ENCODE measurements around the gene HP1BP3.

HP1BP3 gene

DNA sequence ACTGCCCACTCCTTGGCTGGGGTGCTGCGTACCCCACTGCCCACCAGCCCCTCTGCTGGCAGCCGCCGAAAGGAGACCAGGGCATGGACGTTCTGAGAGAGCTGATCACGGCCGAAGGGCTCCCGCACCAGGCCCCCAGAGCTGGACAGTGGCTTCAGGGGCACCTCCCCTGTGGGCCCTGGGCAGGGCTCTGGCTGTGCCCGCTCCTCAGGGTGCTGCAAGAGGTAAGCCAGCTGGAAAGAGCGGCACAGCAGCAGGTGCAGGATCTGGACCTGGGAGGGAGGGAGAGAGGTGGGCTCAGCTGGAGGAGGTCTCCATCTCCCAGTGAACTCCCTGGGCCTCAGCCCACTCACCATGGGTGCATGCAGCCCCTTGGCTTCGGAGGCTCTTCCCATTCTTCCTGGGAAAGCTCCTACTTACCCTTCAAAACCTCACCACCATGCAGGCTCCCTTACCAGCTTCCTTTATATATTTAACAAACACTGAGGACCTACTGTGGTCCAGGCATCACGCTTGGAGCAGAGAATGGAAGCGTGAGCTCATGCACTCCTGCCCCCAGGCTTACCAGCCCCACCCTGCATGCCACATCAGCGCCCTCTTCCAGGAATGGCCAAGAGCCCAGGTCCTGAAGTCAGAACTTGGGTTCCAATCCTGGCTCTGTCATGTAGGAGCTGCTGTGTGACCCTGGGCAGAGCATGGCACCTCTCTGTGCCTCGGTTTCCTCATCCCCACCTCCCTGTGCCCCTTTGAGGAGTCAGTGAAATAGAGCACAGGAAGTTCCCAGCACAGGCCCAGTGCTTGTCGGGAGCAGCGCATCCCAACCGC, 62.5 kb downstream of the HP1BP3 start:
- TF ChIP-seq, protein P1, sequence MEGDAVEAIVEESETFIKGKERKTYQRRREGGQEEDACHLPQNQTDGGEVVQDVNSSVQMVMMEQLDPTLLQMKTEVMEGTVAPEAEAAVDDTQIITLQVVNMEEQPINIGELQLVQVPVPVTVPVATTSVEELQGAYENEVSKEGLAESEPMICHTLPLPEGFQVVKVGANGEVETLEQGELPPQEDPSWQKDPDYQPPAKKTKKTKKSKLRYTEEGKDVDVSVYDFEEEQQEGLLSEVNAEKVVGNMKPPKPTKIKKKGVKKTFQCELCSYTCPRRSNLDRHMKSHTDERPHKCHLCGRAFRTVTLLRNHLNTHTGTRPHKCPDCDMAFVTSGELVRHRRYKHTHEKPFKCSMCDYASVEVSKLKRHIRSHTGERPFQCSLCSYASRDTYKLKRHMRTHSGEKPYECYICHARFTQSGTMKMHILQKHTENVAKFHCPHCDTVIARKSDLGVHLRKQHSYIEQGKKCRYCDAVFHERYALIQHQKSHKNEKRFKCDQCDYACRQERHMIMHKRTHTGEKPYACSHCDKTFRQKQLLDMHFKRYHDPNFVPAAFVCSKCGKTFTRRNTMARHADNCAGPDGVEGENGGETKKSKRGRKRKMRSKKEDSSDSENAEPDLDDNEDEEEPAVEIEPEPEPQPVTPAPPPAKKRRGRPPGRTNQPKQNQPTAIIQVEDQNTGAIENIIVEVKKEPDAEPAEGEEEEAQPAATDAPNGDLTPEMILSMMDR (conservative IDR thresholded peaks at IDR 0.05; ENCODE audit: low read length): no peak
- no peak for TF ChIP-seq EZH2phosphoT487 (IDR thresholded peaks at IDR 0.05; ENCODE audit: borderline replicate concordance)
- Histone ChIP-seq H4K20me1 (ENCODE audit: insufficient read depth, low read length, poor library complexity, severe bottlenecking) (no peaks in the 10 kb centered on the region), H3K4me2 (ENCODE audit: low read depth, low read length, poor library complexity, severe bottlenecking) (no peak overlapping the region), H3K79me2 (ENCODE audit: insufficient read depth, low read length) (no peaks in the 10 kb centered on the region), H3F3A (ENCODE audit: low read depth) (no peaks in the 10 kb centered on the region), H3K9ac (ENCODE audit: low read depth, low read length, poor library complexity, severe bottlenecking) (no peak overlapping the region), H3K9me2 (replicated peaks; ENCODE audit: low read depth, low read length) (no peaks in the 10 kb centered on the region), H3K4me1 (ENCODE audit: insufficient read depth, low read length, poor library complexity, severe bottlenecking) (no peaks in the 10 kb centered on the region), H3K36me3 (ENCODE audit: insufficient read depth, low read length) (no peaks in the 10 kb centered on the region), H3K27me3 (ENCODE audit: insufficient read depth, low read length, poor library complexity, severe bottlenecking) (no peaks in the 10 kb centered on the region), H2AFZ (ENCODE audit: low read length) (no peak overlapping the region), H3K9me3 (ENCODE audit: insufficient read depth, low read depth, low read length) (no peaks in the 10 kb centered on the region), H3K4me3 (ENCODE audit: low read length, poor library complexity, severe bottlenecking) (no peak overlapping the region)

DNA sequence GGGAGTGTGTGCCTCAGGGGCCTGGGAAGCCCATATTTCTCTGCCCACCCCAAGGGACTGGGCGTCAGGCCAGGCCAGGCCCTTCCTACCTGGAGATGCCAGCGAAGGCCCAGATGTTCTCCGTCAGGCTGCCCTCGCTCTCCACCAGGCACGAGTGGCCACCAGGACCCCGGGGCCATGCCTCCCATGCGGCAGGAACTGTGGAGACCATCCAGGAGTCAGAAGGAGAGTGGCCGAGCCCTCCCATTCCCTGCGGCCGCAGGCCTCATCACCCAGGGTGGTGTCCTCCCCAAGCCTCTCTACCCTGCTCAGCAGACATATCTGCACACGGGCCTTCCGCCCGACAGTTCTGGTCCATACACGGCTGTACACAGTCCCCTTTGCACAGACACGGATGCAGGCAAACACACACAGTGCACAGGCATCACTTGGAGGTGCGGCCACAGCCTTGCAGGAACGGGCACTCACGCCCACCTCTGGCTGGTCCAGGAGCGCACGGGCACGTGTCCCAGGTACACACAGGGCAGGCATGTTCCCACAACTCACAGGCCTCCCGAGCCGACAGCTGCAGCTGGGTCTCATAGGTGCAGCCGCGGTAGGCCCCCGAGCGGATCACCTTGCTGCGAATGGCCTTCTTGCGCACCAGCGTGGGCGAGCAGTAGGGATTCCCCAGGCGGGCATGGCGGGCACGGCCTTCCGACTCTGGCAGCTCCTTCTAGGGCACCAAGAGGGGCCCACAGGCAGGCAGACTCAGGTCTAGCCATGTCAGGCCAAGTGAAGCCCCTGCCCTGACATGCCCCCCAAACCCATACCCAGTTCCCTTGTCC, 63.4 kb downstream of the HP1BP3 start:
- Histone ChIP-seq H3K27me3 (ENCODE audit: insufficient read depth, low read length, poor library complexity, severe bottlenecking) (no peaks in the 10 kb centered on the region), H3K9ac (ENCODE audit: low read depth, low read length, poor library complexity, severe bottlenecking) (no peak overlapping the region), H3K36me3 (ENCODE audit: insufficient read depth, low read length) (no peaks in the 10 kb centered on the region), H3K9me3 (ENCODE audit: insufficient read depth, low read depth, low read length) (no peaks in the 10 kb centered on the region), H2AFZ (ENCODE audit: low read length) (no peak overlapping the region), H3K4me1 (ENCODE audit: insufficient read depth, low read length, poor library complexity, severe bottlenecking) (no peaks in the 10 kb centered on the region), H3K4me3 (ENCODE audit: low read length, poor library complexity, severe bottlenecking) (no peak overlapping the region), H3K9me2 (replicated peaks; ENCODE audit: low read depth, low read length) (no peaks in the 10 kb centered on the region), H3K4me2 (ENCODE audit: low read depth, low read length, poor library complexity, severe bottlenecking) (no peak overlapping the region), H3K79me2 (ENCODE audit: insufficient read depth, low read length) (no peaks in the 10 kb centered on the region), H4K20me1 (ENCODE audit: insufficient read depth, low read length, poor library complexity, severe bottlenecking) (no peaks in the 10 kb centered on the region), H3F3A (ENCODE audit: low read depth) (no peaks in the 10 kb centered on the region)
- TF ChIP-seq EZH2phosphoT487 (IDR thresholded peaks at IDR 0.05; ENCODE audit: borderline replicate concordance): no peak

DNA sequence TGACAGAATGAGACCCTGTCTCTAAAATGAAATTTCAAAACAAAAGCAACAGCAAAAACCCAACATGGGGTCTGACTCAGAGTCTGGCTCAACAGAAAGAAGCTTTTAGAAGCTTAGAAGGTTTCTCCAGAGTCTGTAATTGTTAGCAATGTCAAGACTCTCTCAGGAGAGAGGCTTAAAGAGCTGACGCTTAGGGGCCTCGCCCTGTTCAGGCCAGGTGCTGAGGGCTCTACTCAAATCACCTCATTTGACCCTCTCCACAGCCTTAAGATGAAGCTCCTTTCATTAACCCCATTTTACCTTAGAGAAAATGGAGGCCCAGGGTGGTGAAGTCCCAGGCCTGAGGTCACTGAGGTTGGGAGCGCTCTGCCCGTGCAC, 64.0 kb downstream of the HP1BP3 start:
- H3K9ac ChIP-seq (ENCODE audit: low read depth, low read length, poor library complexity, severe bottlenecking): no peak overlapping the region
- no peaks in the 10 kb centered on the region for H3K79me2 ChIP-seq (ENCODE audit: insufficient read depth, low read length)
- no peak overlapping the region for H3K4me2 ChIP-seq (ENCODE audit: low read depth, low read length, poor library complexity, severe bottlenecking)
- H3K36me3 ChIP-seq (ENCODE audit: insufficient read depth, low read length): no peaks in the 10 kb centered on the region
- H3K4me1 ChIP-seq (ENCODE audit: insufficient read depth, low read length, poor library complexity, severe bottlenecking): no peaks in the 10 kb centered on the region
- H3K27me3 ChIP-seq (ENCODE audit: insufficient read depth, low read length, poor library complexity, severe bottlenecking): no peaks in the 10 kb centered on the region
- H2AFZ ChIP-seq (ENCODE audit: low read length): no peak overlapping the region
- TF ChIP-seq, protein P1 (conservative IDR thresholded peaks at IDR 0.05; ENCODE audit: low read length): no peak
- no peak overlapping the region for H3K4me3 ChIP-seq (ENCODE audit: low read length, poor library complexity, severe bottlenecking)
- no peaks in the 10 kb centered on the region for H3F3A ChIP-seq (ENCODE audit: low read depth)
- H4K20me1 ChIP-seq (ENCODE audit: insufficient read depth, low read length, poor library complexity, severe bottlenecking): no peaks in the 10 kb centered on the region
- H3K9me2 ChIP-seq (replicated peaks; ENCODE audit: low read depth, low read length): no peaks in the 10 kb centered on the region
- H3K9me3 ChIP-seq (ENCODE audit: insufficient read depth, low read depth, low read length): no peaks in the 10 kb centered on the region
